DND-41 (cell line): ENCODE data around the gene CDC6.

Source experiments
- ATAC-seq: fragments of 200-7000 bp; cut with Tn5 transposase; 3 replicates; pipeline ENCODE4 v1.9.1; 2021; ENCODE audit warnings: low read depth; ENCODE audit not compliant: insufficient read depth
- DNase-seq: peaks from one replicate; pipeline ENCODE4 v3.0.0-alpha.2; 2020
- H2AFZ ChIP-seq: 2 replicates; pipeline ENCODE4 v1.6.0; 2012; ENCODE audit warnings: low read depth, low read length
- H3K27ac ChIP-seq: 2 replicates; pipeline ENCODE4 v1.5.1; 2012; ENCODE audit warnings: low read length, inconsistent platforms
- H3K27me3 ChIP-seq: fragments of 200-600 bp; sonication (generic); 2 replicates; pipeline ENCODE4 v1.6.0; 2012; ENCODE audit warnings: low read length, mild to moderate bottlenecking, inconsistent platforms; ENCODE audit not compliant: insufficient read depth, poor library complexity
- H3K36me3 ChIP-seq: 2 replicates; pipeline ENCODE4 v1.5.1; 2012; ENCODE audit warnings: low read length, inconsistent platforms; ENCODE audit not compliant: insufficient read depth
- H3K4me1 ChIP-seq: 2 replicates; pipeline ENCODE4 v1.5.1; 2012; ENCODE audit warnings: mild to moderate bottlenecking, low read length; ENCODE audit not compliant: insufficient read depth
- H3K4me2 ChIP-seq: 2 replicates; pipeline ENCODE4 v1.6.0; 2012; ENCODE audit warnings: mild to moderate bottlenecking, moderate library complexity, low read length, inconsistent platforms; ENCODE audit not compliant: insufficient read depth
- H3K4me3 ChIP-seq, 2 experiments: fragments of 200-600 bp in 1 of 2; shearing (Covaris generic) in 1 of 2; 2 replicates each; pipeline ENCODE4 v1.5.1; 2012 to 2016; ENCODE audit warnings: inconsistent platforms in 2 of 2, low read length in 2 of 2, mild to moderate bottlenecking in 2 of 2, low read depth in 1 of 2, moderate library complexity in 1 of 2
- H3K79me2 ChIP-seq: 2 replicates; pipeline ENCODE4 v1.6.0; 2012; ENCODE audit warnings: low read length, inconsistent platforms; ENCODE audit not compliant: insufficient read depth
- H3K9ac ChIP-seq: 2 replicates; pipeline ENCODE4 v1.6.0; 2012; ENCODE audit warnings: low read depth, mild to moderate bottlenecking, inconsistent platforms, low read length, moderate library complexity
- H3K9me3 ChIP-seq: 2 replicates; pipeline ENCODE4 v1.5.1; 2012; ENCODE audit warnings: low read length, moderate library complexity, mild to moderate bottlenecking, inconsistent platforms; ENCODE audit not compliant: insufficient read depth, severe bottlenecking
- H4K20me1 ChIP-seq: 2 replicates; pipeline ENCODE4 v1.6.0; 2012; ENCODE audit warnings: low read length; ENCODE audit not compliant: insufficient read depth
- EZH2 ChIP-seq: IDR thresholded peaks from 3 replicates; pipeline ENCODE4 v1.6.1; 2012; ENCODE audit warnings: borderline replicate concordance, low read depth, mild to moderate bottlenecking, moderate library complexity, low read length, inconsistent platforms; ENCODE audit not compliant: severe bottlenecking
- TF ChIP-seq, protein P1 (sequence below): IDR thresholded peaks from 2 replicates; pipeline ENCODE4 v1.5.1; 2012; ENCODE audit warnings: borderline replicate concordance, low read length, moderate library complexity, mild to moderate bottlenecking; ENCODE audit not compliant: poor library complexity, severe bottlenecking; ENCODE audit errors: extremely low read depth

CDC6 gene

DNA sequence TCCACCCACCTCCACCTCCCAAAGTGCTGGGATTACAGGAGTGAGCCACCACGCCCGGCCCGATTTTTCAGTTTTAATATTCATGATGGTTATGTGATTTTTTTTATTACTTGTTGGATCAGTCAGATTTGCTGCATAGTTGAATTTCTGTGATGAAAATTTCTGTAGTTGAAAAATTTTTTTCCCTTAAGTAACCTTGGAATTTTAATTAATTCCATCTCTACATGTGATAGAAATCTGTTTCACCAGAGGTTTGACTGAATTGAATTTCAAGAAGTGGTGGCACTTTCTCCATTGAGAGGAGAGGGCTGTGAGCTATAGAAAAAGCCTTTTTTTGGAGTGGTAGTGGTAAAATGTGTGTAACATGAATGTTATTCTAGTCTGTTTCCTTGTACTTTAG lies 43.9 kb upstream of the CDC6 start:
- DNase-seq, result no peak
- no peak for ATAC-seq

DNA sequence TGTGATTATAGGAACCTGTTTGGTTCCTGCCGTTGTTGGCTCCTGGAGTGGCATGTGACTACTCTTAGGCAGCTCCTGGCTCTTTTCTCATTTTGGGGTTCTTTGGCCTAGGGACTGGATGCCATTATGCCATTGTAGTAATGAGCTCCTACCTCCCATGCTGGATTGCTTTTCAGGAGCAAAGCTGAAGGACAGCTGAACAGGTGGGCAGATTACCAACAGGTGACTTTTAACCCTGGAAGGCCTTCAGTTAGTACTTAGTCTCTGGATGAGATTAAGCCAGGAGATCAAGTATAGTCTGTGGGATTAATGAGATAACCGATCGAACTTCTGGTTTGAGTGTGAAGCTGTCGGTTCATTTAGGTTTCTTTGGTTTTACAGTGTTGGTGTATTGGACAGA lies 43.4 kb upstream of the CDC6 start:
- H3K9me3 ChIP-seq, result no peaks in the 10 kb centered on the region
- DNase-seq (no peak), ATAC-seq (no peak)
- H3K4me1 ChIP-seq, result no peaks in the 10 kb centered on the region
- no peak overlapping the region for H3K27ac ChIP-seq
- H4K20me1 ChIP-seq, result peaks cover 17% of the 10 kb centered on the region; the same call in 1 of the 2 replicates
- H3K79me2 ChIP-seq, result peaks cover 87% of the 10 kb centered on the region
- no peak overlapping the region for H2AFZ ChIP-seq
- 0 out of 2 replicates have a peak, but pooled peaks cover 4% of the 10 kb centered on the region for H3K36me3 ChIP-seq
- no peak for TF ChIP-seq EZH2
- no peak overlapping the region for H3K4me3 ChIP-seq
- H3K9ac ChIP-seq, result no peak overlapping the region
- no peaks in the 10 kb centered on the region for H3K27me3 ChIP-seq
- no peak overlapping the region for H3K4me2 ChIP-seq

More for the DNA sequence above, 43.9 kb upstream of the CDC6 start:
- no peaks in the 10 kb centered on the region for H3K9me3 ChIP-seq
- H3K4me2 ChIP-seq, result no peak overlapping the region
- H2AFZ ChIP-seq, result no peak overlapping the region
- H3K9ac ChIP-seq, result no peak overlapping the region
- peaks cover 85% of the 10 kb centered on the region for H3K79me2 ChIP-seq
- H3K27ac ChIP-seq, result no peak overlapping the region
- H3K4me3 ChIP-seq, result no peak overlapping the region
- 0 out of 2 replicates have a peak, but pooled peaks cover 4% of the 10 kb centered on the region for H3K36me3 ChIP-seq
- no peak for TF ChIP-seq EZH2
- TF ChIP-seq, protein P1, sequence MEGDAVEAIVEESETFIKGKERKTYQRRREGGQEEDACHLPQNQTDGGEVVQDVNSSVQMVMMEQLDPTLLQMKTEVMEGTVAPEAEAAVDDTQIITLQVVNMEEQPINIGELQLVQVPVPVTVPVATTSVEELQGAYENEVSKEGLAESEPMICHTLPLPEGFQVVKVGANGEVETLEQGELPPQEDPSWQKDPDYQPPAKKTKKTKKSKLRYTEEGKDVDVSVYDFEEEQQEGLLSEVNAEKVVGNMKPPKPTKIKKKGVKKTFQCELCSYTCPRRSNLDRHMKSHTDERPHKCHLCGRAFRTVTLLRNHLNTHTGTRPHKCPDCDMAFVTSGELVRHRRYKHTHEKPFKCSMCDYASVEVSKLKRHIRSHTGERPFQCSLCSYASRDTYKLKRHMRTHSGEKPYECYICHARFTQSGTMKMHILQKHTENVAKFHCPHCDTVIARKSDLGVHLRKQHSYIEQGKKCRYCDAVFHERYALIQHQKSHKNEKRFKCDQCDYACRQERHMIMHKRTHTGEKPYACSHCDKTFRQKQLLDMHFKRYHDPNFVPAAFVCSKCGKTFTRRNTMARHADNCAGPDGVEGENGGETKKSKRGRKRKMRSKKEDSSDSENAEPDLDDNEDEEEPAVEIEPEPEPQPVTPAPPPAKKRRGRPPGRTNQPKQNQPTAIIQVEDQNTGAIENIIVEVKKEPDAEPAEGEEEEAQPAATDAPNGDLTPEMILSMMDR, result no peak
- peaks cover 17% of the 10 kb centered on the region; the same call in 1 of the 2 replicates for H4K20me1 ChIP-seq
- H3K4me1 ChIP-seq, result no peaks in the 10 kb centered on the region
- no peaks in the 10 kb centered on the region for H3K27me3 ChIP-seq

DNA sequence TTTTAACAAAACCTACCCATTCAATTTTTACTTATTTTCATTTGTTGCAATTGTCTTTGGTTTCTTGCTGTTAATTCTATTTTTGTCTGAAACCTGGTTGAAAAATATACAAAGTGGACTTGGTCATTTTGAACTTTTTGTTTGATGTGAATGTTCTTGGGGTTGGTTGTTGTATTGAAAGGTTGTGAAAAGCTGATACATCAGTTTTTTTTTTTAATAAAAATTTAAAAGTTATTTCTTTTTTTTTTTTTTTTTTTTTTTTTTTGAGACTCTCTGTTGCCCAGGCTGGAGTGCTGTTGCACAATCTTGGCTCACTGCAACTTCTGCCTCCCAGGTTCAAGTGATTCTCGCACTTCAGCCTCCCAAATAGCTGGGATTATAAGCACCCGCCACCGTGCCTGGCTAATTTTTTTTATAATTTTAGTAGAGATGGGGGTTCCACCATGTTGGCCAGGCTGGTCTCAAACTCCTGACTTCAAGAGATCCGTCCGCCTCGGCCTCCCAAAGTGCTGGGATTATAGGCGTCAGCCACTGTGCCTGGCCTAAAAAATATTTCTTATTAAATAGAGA lies 39.7 kb upstream of the CDC6 start:
- Histone ChIP-seq H3K4me3 (no peak overlapping the region), H3K36me3 (0 out of 2 replicates have a peak, but pooled peaks cover 2% of the 10 kb centered on the region), H3K4me1 (no peaks in the 10 kb centered on the region), H4K20me1 (peaks cover 9% of the 10 kb centered on the region; the same call in 1 of the 2 replicates), H3K27me3 (no peaks in the 10 kb centered on the region), H2AFZ (no peak overlapping the region), H3K27ac (no peak overlapping the region), H3K9ac (no peak overlapping the region), H3K4me2 (no peak overlapping the region), H3K79me2 (peaks cover 85% of the 10 kb centered on the region), H3K9me3 (no peaks in the 10 kb centered on the region)
- ATAC-seq (no peak), DNase-seq (no peak)
- TF ChIP-seq, protein P1, result no peak
- TF ChIP-seq EZH2, result no peak

DNA sequence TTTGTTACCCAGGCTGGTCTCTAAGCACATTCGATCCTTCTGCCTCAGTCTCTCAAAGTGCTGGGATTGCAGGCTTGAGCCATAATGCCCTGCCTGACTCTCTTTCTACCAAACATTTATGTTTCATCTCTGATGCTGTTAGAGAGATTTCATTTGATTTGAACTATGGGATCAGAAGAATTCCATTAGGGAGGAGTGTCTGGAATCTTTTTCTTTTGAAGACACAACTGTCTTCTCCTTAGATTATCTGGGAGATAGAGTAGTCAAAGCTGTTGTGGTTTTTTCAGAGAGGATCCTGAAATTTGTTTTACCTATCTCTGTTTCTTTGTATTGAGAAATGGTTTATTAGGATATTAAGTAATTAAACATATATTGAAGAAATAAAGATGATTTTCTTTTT lies 39.2 kb upstream of the CDC6 start:
- Histone ChIP-seq H2AFZ (no peak overlapping the region), H3K4me2 (no peak overlapping the region), H3K4me3 (no peak overlapping the region), H3K4me1 (no peaks in the 10 kb centered on the region), H3K27ac (no peak overlapping the region), H3K36me3 (0 out of 2 replicates have a peak, but pooled peaks cover 2% of the 10 kb centered on the region), H3K27me3 (no peaks in the 10 kb centered on the region), H3K9me3 (no peaks in the 10 kb centered on the region), H4K20me1 (peaks cover 9% of the 10 kb centered on the region; the same call in 1 of the 2 replicates), H3K79me2 (peaks cover 86% of the 10 kb centered on the region), H3K9ac (no peak overlapping the region)
- ATAC-seq (no peak), DNase-seq (no peak)
- TF ChIP-seq, protein P1, result no peak
- TF ChIP-seq EZH2, result no peak
